ENCODE data around the gene IL5.

Gene IL5

DNA sequence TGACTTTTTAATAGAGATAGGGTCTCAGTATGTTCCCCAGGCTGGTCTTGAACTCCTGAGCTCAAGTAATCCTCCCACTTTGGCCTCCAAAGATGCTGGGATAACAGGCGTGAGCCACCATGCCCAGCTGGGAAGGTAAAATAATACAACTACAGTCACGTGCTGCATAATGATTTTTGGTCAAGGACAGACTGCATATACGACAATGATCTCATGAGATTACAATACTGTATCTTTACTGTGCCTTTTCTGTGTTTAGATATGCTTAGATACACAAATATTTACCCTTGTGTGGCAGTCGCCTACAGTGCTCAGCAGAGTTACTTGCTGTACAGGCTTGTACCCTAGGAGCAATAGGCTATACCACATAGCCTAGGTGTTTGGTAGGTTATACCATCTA lies 38.6 kb downstream of the IL5 start:
- no peak overlapping the region for H3K9ac ChIP-seq (ENCODE audit: low read depth, low read length)
- no peaks in the 10 kb centered on the region for H3K4me1 ChIP-seq (ENCODE audit: insufficient read depth, low read length)
- H3K4me3 ChIP-seq (ENCODE audit: low read length) = no peak overlapping the region
- H3K36me3 ChIP-seq (ENCODE audit: insufficient read depth, low read depth, low read length) = no peaks in the 10 kb centered on the region
- H3K27me3 ChIP-seq (ENCODE audit: insufficient read depth, low read length) = no peaks in the 10 kb centered on the region
- no peak overlapping the region for H3K27ac ChIP-seq (ENCODE audit: low read length)
- no peaks in the 10 kb centered on the region for H3K9me3 ChIP-seq (ENCODE audit: insufficient read depth, low read depth, low read length)

- Histone ChIP-seq H3K4me1 (ENCODE audit: insufficient read depth, low read length) (no peaks in the 10 kb centered on the region), H3K9me3 (ENCODE audit: insufficient read depth, low read depth, low read length) (no peaks in the 10 kb centered on the region), H3K9ac (ENCODE audit: low read depth, low read length) (no peak overlapping the region), H3K36me3 (ENCODE audit: insufficient read depth, low read depth, low read length) (no peaks in the 10 kb centered on the region), H3K27ac (ENCODE audit: low read length) (no peak overlapping the region), H3K27me3 (ENCODE audit: insufficient read depth, low read length) (no peaks in the 10 kb centered on the region), H3K4me3 (ENCODE audit: low read length) (no peak overlapping the region)
Measured at GRCh38 chr5:132503244-132503643, 40.1 kb downstream of the IL5 start.

DNA sequence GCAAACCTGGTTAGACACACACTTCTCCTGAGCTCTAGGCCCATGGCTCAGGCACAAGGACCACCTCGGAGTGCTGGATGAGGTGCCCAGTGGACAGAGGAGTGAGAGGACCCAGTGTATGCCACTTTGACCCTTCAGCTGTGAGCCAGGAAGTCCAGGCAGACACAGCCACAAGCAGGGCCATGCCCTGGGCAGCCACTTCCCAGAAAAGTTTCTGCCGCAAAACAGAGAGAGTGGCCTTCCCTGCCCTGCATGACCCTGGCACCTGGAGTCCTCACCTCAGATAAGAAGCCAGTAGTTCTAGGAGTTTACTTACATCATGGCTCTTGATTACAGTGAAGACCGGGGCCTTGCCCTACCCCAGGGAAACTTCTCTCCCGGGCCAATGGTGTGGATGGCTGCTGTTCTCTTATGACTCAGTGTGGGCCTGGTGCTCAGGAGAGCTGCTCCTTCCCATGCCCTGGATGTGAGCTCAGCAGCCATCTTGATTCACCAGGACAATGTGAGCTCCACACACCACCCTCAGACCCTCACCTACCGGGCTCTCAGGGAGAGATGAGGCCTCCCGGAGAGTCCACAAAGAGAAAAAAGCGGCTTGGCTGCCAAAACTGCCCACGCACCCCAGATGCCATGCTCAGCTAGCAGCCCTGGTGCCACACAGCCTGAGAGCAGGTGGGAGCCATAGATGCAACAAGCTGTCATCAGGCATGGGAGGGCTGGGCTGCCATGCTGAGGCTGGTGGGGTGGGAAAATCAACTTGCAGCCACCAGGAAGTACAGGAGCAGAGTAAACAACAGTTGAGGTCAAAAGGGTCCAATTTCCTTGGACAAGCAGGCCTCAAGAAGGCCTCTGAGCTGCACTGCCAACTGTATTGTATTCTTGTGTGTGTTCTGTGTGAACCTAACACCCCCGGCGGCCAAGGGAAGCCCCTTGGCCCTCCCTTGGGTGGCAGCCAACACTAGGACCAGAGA lies 41.1 kb downstream of the IL5 start:
- Histone ChIP-seq H3K9ac (ENCODE audit: low read depth, low read length) (no peak overlapping the region), H3K9me3 (ENCODE audit: insufficient read depth, low read depth, low read length) (no peaks in the 10 kb centered on the region), H3K4me1 (ENCODE audit: insufficient read depth, low read length) (0 out of 2 replicates have a peak, but pooled peaks cover 7% of the 10 kb centered on the region), H3K27ac (ENCODE audit: low read length) (no peak overlapping the region), H3K36me3 (ENCODE audit: insufficient read depth, low read depth, low read length) (no peaks in the 10 kb centered on the region), H3K27me3 (ENCODE audit: insufficient read depth, low read length) (no peaks in the 10 kb centered on the region), H3K4me3 (ENCODE audit: low read length) (no peak overlapping the region)

DNA sequence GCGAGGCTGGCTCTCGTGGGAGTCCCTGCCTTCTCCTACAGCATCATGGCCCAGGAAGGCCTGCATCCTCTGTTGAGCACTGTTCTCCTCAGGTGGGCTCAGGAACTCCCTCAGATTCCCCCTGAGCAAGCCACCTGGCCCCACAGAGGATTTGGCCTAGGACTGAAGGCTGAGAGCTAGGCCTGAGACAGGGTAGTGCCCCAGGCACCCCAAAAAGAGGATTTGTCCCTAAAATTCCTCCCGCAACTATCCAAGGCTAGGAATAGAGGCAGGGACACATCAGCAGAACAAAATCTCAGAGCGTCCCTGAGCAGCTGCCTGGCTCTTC lies 41.7 kb downstream of the IL5 start:
- Histone ChIP-seq H3K27ac (ENCODE audit: low read length) (no peak overlapping the region), H3K27me3 (ENCODE audit: insufficient read depth, low read length) (no peaks in the 10 kb centered on the region), H3K4me3 (ENCODE audit: low read length) (no peak overlapping the region), H3K9ac (ENCODE audit: low read depth, low read length) (no peak overlapping the region), H3K36me3 (ENCODE audit: insufficient read depth, low read depth, low read length) (no peaks in the 10 kb centered on the region), H3K4me1 (ENCODE audit: insufficient read depth, low read length) (0 out of 2 replicates have a peak, but pooled peaks cover 9% of the 10 kb centered on the region), H3K9me3 (ENCODE audit: insufficient read depth, low read depth, low read length) (no peaks in the 10 kb centered on the region)

- Histone ChIP-seq H3K9ac (ENCODE audit: low read depth, low read length) (no peak overlapping the region), H3K4me1 (ENCODE audit: insufficient read depth, low read length) (0 out of 2 replicates have a peak, but pooled peaks cover 9% of the 10 kb centered on the region), H3K36me3 (ENCODE audit: insufficient read depth, low read depth, low read length) (no peaks in the 10 kb centered on the region), H3K4me3 (ENCODE audit: low read length) (no peak overlapping the region), H3K9me3 (ENCODE audit: insufficient read depth, low read depth, low read length) (no peaks in the 10 kb centered on the region), H3K27me3 (ENCODE audit: insufficient read depth, low read length) (no peaks in the 10 kb centered on the region), H3K27ac (ENCODE audit: low read length) (no peak overlapping the region)
Measured at GRCh38 chr5:132500931-132501628, 42.2 kb downstream of the IL5 start.

DNA sequence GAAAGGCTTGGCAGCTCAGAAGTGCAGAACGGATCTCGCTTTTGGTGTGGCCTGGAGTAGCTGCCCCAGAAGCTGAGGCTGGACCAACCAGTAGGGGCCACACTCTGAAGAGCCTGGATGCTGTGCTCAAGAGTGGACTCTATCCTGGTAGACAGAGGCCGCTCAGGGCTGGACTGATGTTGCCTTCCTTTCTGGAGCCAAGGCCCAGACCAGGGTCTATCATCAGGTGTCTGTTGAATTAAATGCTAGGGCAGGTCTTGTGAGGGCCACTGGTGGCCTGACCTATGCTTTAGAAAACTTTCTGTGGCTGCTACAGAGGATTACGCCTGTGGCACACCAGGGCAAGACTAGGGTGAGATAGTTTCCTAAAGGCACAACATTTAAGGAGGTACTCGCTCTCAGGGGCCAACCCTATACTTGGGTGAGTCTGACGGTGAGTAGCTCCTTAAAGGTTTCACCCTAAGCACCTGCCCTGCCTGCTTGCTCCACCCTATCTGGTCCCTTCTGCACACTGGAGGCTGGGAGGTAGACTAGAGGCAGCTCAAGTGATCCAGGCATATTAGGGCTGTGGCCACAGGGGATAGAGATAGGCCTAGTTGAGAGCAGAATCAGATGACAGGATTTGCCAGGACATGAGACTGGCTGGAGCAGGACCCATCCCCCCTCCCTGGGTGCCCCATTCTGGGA lies 42.9 kb downstream of the IL5 start:
- H3K27ac ChIP-seq (ENCODE audit: low read length) = no peak overlapping the region
- H3K4me3 ChIP-seq (ENCODE audit: low read length) = no peak overlapping the region
- H3K9ac ChIP-seq (ENCODE audit: low read depth, low read length) = no peak overlapping the region
- peaks cover 11% of the 10 kb centered on the region; the same call in 1 of the 2 replicates for H3K4me1 ChIP-seq (ENCODE audit: insufficient read depth, low read length)
- H3K27me3 ChIP-seq (ENCODE audit: insufficient read depth, low read length) = no peaks in the 10 kb centered on the region
- H3K9me3 ChIP-seq (ENCODE audit: insufficient read depth, low read depth, low read length) = no peaks in the 10 kb centered on the region
- no peaks in the 10 kb centered on the region for H3K36me3 ChIP-seq (ENCODE audit: insufficient read depth, low read depth, low read length)

- H3K27ac ChIP-seq (ENCODE audit: low read length) = no peak overlapping the region
Measured at GRCh38 chr5:132499440-132500243, 43.7 kb downstream of the IL5 start.

GRCh38 chr5:132498686-132499271 lies 44.5 kb downstream of the IL5 start:
- peaks cover 14% of the 10 kb centered on the region; the same call in 1 of the 2 replicates for H3K4me1 ChIP-seq (ENCODE audit: insufficient read depth, low read length)
- no peaks in the 10 kb centered on the region for H3K36me3 ChIP-seq (ENCODE audit: insufficient read depth, low read depth, low read length)
- no peaks in the 10 kb centered on the region for H3K9me3 ChIP-seq (ENCODE audit: insufficient read depth, low read depth, low read length)
- H3K27ac ChIP-seq (ENCODE audit: low read length) = no peak overlapping the region
- H3K4me3 ChIP-seq (ENCODE audit: low read length) = no peak overlapping the region
- no peak overlapping the region for H3K9ac ChIP-seq (ENCODE audit: low read depth, low read length)
- H3K27me3 ChIP-seq (ENCODE audit: insufficient read depth, low read length) = peaks cover 10% of the 10 kb centered on the region

More at GRCh38 chr5:132499440-132500243, 43.7 kb downstream of the IL5 start:
- no peaks in the 10 kb centered on the region for H3K9me3 ChIP-seq (ENCODE audit: insufficient read depth, low read depth, low read length)
- H3K4me3 ChIP-seq (ENCODE audit: low read length) = no peak overlapping the region
- H3K27me3 ChIP-seq (ENCODE audit: insufficient read depth, low read length) = peaks cover 2% of the 10 kb centered on the region; the same call in 1 of the 2 replicates
- peaks cover 14% of the 10 kb centered on the region; the same call in 1 of the 2 replicates for H3K4me1 ChIP-seq (ENCODE audit: insufficient read depth, low read length)
- H3K36me3 ChIP-seq (ENCODE audit: insufficient read depth, low read depth, low read length) = no peaks in the 10 kb centered on the region
- H3K9ac ChIP-seq (ENCODE audit: low read depth, low read length) = no peak overlapping the region

DNA sequence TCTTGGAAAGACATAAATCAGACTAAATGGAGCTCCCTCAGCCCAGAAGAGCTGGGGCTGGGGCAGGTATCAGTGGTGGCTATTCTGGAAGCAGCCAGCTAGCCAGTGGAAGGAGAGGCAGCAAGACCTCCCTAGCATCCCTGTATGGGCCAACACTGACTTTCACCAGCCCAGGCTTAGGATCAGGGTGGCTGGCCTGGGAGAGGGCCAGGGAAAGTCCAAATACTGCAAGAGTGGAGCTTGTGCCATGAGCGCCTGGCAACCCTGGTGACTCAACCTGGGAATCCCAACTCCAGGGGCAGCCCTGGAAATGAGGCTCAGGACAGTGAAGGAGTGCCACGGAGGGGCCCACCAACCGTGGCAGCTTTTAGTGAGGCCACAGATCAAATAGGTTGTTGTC lies 45.2 kb downstream of the IL5 start:
- Histone ChIP-seq H3K9ac (ENCODE audit: low read depth, low read length) (no peak overlapping the region), H3K4me3 (ENCODE audit: low read length) (no peak overlapping the region), H3K27ac (ENCODE audit: low read length) (no peak overlapping the region), H3K27me3 (ENCODE audit: insufficient read depth, low read length) (peaks cover 16% of the 10 kb centered on the region), H3K9me3 (ENCODE audit: insufficient read depth, low read depth, low read length) (no peaks in the 10 kb centered on the region), H3K4me1 (ENCODE audit: insufficient read depth, low read length) (peaks cover 14% of the 10 kb centered on the region; the same call in 1 of the 2 replicates), H3K36me3 (ENCODE audit: insufficient read depth, low read depth, low read length) (no peaks in the 10 kb centered on the region)

DNA sequence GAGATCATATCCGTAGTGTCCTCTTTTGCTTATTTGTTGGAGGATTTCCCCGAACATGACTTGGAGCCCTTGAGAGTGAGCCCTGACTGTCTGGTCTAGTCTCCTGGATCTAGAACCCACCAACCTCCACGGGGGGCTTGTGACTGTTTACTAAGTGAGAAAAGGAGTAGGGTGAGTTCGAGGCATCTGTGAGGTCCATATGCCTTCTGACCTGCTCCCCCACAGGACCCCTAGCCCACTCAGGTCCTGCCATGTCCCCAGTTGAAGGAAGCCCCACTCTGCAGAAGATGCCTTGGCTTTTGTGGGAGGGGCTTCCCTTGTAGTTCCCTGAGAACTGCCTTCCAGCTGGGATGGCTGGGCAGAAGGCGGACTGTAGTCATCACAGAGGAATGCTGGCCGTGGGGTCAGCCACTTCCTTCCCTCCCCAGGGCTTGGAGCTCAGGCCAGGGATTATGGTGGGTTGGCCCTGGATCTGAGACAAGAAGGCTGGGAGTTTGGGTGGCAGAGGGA lies 45.8 kb downstream of the IL5 start:
- Histone ChIP-seq H3K36me3 (ENCODE audit: insufficient read depth, low read depth, low read length) (no peaks in the 10 kb centered on the region), H3K9me3 (ENCODE audit: insufficient read depth, low read depth, low read length) (no peaks in the 10 kb centered on the region), H3K9ac (ENCODE audit: low read depth, low read length) (peak overlapping the region; percentile 85; the same call in 1 of the 2 replicates), H3K27me3 (ENCODE audit: insufficient read depth, low read length) (peaks cover 23% of the 10 kb centered on the region), H3K27ac (ENCODE audit: low read length) (no peak overlapping the region), H3K4me1 (ENCODE audit: insufficient read depth, low read length) (peaks cover 14% of the 10 kb centered on the region; the same call in 1 of the 2 replicates), H3K4me3 (ENCODE audit: low read length) (peak overlapping the region; percentile 97)

Measured in iPS-20b (cell line).